ENCODE measurements around the gene ITGA11. TPM values are rescaled to one million over a fixed set of nuclear protein-coding genes. Genes with fewer than 3 reads are reported as not detected.

Gene ITGA11
- total RNA-seq, 1 experiment from 2014 or later: 0.70 TPM

GRCh38 chr15:68429691-68430470, 2.1 kb downstream of the ITGA11 start:
- no peak overlapping the region for H3K4me2 ChIP-seq
- H3F3A ChIP-seq (ENCODE audit: insufficient read depth, low read depth): no peaks in the 10 kb centered on the region
- TF ChIP-seq EZH2 (IDR thresholded peaks at IDR 0.05; ENCODE audit: low read depth) (no peak), CTCF (conservative IDR thresholded peaks at IDR 0.05) (no peak)
- ChIA-PET POLR2A (ENCODE audit: unreplicated experiment) (no interaction called here), CTCF (no interaction called here)
- H3K27ac ChIP-seq: no peak overlapping the region
- H3K27me3 ChIP-seq (ENCODE audit: insufficient read depth, low read depth): peaks cover 27% of the 10 kb centered on the region
- no TSS peak for BruUV-seq (replicated peaks)
- no peaks in the 10 kb centered on the region for H3K36me3 ChIP-seq (ENCODE audit: low read depth)
- intact Hi-C loops (cut with micrococcal nuclease; ENCODE audit: unreplicated experiment): no loop called here
- no peaks in the 10 kb centered on the region for H3K9me3 ChIP-seq (ENCODE audit: insufficient read depth, low read depth)
- no peaks in the 10 kb centered on the region for H3K9me2 ChIP-seq (ENCODE audit: insufficient read depth)
- H3K4me3 ChIP-seq: no peak overlapping the region
- no peak overlapping the region for H2AFZ ChIP-seq
- no peaks in the 10 kb centered on the region for H3K79me2 ChIP-seq (ENCODE audit: low read depth)
- H4K20me1 ChIP-seq (ENCODE audit: insufficient read depth): no peaks in the 10 kb centered on the region
- DNase-seq: no peak
- H3K4me1 ChIP-seq (replicated peaks; ENCODE audit: insufficient read depth): no peaks in the 10 kb centered on the region

- H3K9me2 ChIP-seq (ENCODE audit: insufficient read depth): no peaks in the 10 kb centered on the region
- peaks cover 18% of the 10 kb centered on the region for H3K27me3 ChIP-seq (ENCODE audit: insufficient read depth, low read depth)
- no peak overlapping the region for H3K27ac ChIP-seq
- POLR2A ChIA-PET (ENCODE audit: unreplicated experiment): no interaction called here
- H3K4me2 ChIP-seq: no peak overlapping the region
- intact Hi-C loops (cut with micrococcal nuclease; ENCODE audit: unreplicated experiment): no loop called here
- H3K9me3 ChIP-seq (ENCODE audit: insufficient read depth, low read depth): no peaks in the 10 kb centered on the region
- CTCF ChIA-PET: no interaction called here
- H2AFZ ChIP-seq: no peak overlapping the region
- H4K20me1 ChIP-seq (ENCODE audit: insufficient read depth): no peaks in the 10 kb centered on the region
- no peak for TF ChIP-seq EZH2 (IDR thresholded peaks at IDR 0.05; ENCODE audit: low read depth)
- no peaks in the 10 kb centered on the region for H3F3A ChIP-seq (ENCODE audit: insufficient read depth, low read depth)
- no peak overlapping the region for H3K4me3 ChIP-seq
- no peak for DNase-seq
- H3K36me3 ChIP-seq (ENCODE audit: low read depth): no peaks in the 10 kb centered on the region
- no TSS peak for BruUV-seq (replicated peaks)
- no peaks in the 10 kb centered on the region for H3K79me2 ChIP-seq (ENCODE audit: low read depth)
- H3K4me1 ChIP-seq (replicated peaks; ENCODE audit: insufficient read depth): no peaks in the 10 kb centered on the region
Observed at GRCh38 chr15:68428431-68428940, 3.5 kb downstream of the ITGA11 start.

- no peaks in the 10 kb centered on the region for H3F3A ChIP-seq (ENCODE audit: insufficient read depth, low read depth)
- intact Hi-C loops (cut with micrococcal nuclease; ENCODE audit: unreplicated experiment): no loop called here
- H3K4me1 ChIP-seq (replicated peaks; ENCODE audit: insufficient read depth): no peaks in the 10 kb centered on the region
- BruUV-seq (replicated peaks): no TSS peak
- no peaks in the 10 kb centered on the region for H3K9me3 ChIP-seq (ENCODE audit: insufficient read depth, low read depth)
- CTCF ChIA-PET: no interaction called here
- H3K27ac ChIP-seq: no peak overlapping the region
- POLR2A ChIA-PET (ENCODE audit: unreplicated experiment): no interaction called here
- H3K36me3 ChIP-seq (ENCODE audit: low read depth): no peaks in the 10 kb centered on the region
- TF ChIP-seq EZH2 (IDR thresholded peaks at IDR 0.05; ENCODE audit: low read depth) (no peak), CTCF (conservative IDR thresholded peaks at IDR 0.05) (no peak)
- no peak overlapping the region for H3K4me2 ChIP-seq
- no peaks in the 10 kb centered on the region for H3K9me2 ChIP-seq (ENCODE audit: insufficient read depth)
- H2AFZ ChIP-seq: no peak overlapping the region
- no peaks in the 10 kb centered on the region for H4K20me1 ChIP-seq (ENCODE audit: insufficient read depth)
- no peaks in the 10 kb centered on the region for H3K79me2 ChIP-seq (ENCODE audit: low read depth)
- DNase-seq: no peak
- H3K27me3 ChIP-seq (ENCODE audit: insufficient read depth, low read depth): peaks cover 15% of the 10 kb centered on the region
- H3K4me3 ChIP-seq: no peak overlapping the region
Observed at GRCh38 chr15:68427963-68428362, 4.0 kb downstream of the ITGA11 start.

Data from PC-9 (cell line).